ENCODE measurements around the gene LYSMD4.
"Not testable (repeated sequence)": the region's sequence is repeated elsewhere in the genome, so short reads cannot be mapped to it uniquely, and the experiment has no call there.

The LYSMD4 gene

DNA sequence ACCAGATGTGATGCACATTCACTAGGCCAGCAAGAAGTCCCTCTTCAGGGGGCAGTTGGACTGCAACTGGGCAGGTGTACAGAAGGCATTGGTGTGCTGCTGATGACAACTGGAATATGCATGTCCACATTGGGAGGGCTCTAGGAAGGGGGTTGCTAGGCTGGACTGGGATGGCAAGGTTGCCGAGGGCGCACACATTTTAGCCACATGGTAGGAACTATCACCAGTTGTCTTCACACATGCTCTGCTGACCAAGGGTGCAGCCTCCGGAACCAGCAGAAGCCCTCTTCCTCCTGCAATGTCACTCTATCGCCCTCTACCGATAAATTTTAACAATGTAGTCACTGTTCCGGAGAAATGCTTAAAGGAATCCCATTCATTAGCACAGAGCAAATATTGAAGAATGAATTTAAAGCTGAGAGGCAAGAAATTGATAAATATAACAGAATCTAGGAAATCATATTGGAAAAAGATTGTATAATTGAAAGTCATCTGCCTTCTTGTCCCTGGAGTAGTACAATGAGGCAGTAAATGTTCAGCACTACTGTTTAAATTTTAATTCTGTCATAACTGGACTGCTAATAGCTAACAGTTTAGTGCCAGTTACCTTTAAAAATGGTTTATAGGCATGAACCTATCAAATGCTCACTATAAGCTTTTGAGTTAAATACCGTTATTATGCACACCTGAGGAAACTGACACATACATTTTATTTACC, 22.6 kb upstream of the LYSMD4 start:
- Histone ChIP-seq H3K27me3 (no peaks in the 10 kb centered on the region), H3K36me3 (no peaks in the 10 kb centered on the region), H3K4me3 (ENCODE audit: low read depth in 1 of 2, low read length in 1 of 2) (no peak overlapping the region), H3K9me3 (no peaks in the 10 kb centered on the region), H3K27ac (no peak overlapping the region), H3K4me1 (ENCODE audit: control insufficient read depth in 1 of 2, insufficient read depth in 1 of 2, low read depth in 1 of 2, low read length in 1 of 2) (no peaks in the 10 kb centered on the region)
- TF ChIP-seq, protein P1, sequence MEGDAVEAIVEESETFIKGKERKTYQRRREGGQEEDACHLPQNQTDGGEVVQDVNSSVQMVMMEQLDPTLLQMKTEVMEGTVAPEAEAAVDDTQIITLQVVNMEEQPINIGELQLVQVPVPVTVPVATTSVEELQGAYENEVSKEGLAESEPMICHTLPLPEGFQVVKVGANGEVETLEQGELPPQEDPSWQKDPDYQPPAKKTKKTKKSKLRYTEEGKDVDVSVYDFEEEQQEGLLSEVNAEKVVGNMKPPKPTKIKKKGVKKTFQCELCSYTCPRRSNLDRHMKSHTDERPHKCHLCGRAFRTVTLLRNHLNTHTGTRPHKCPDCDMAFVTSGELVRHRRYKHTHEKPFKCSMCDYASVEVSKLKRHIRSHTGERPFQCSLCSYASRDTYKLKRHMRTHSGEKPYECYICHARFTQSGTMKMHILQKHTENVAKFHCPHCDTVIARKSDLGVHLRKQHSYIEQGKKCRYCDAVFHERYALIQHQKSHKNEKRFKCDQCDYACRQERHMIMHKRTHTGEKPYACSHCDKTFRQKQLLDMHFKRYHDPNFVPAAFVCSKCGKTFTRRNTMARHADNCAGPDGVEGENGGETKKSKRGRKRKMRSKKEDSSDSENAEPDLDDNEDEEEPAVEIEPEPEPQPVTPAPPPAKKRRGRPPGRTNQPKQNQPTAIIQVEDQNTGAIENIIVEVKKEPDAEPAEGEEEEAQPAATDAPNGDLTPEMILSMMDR (IDR thresholded peaks at IDR 0.05): peak; percentile 51

DNA sequence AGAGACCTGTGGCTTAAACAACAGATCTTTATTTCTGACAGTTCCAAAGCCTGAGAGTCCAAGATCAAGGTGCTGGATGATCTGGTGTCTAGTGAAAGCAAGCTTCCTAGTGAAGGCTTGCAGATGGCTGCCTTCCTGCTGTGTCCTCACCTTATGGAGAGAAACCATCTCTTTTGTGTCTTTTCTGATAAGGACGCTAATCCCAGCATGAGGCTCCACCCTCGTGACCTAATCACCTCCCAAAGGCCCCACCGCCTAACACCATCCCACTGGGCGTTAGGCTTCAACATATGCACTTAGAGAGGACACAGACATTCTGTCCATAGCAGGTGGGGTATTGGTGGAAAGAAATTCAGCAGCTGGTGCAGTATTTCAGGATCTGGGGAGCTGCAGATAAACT, 19.8 kb upstream of the LYSMD4 start:
- TF ChIP-seq, protein P1 (IDR thresholded peaks at IDR 0.05): no peak
- Histone ChIP-seq H3K27ac (no peak overlapping the region), H3K9me3 (no peaks in the 10 kb centered on the region)

DNA sequence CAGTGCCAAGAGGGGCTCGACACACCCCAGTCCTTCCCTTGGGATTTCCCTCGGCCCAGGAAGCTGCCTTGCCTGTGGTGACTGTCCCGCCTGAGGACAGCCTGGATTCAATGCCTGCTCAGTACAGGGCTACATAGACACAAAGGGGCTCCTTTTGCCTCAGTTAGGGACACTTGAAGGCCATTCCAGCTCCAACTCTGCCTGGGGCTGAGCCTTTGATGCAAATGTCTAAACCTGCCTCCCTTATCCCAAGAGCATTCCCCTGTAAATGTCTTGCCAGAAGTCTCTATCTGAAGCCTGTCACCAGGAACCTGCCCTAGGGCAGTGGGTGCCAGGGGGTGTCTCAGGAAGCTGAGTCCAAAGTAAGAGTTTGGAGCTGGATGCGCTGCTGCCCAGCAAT, 19.3 kb upstream of the LYSMD4 start:
- no peak overlapping the region for H3K27ac ChIP-seq
- H3K4me3 ChIP-seq (ENCODE audit: low read depth in 1 of 2, low read length in 1 of 2): no peak overlapping the region
- TF ChIP-seq, protein P1 (IDR thresholded peaks at IDR 0.05): no peak
- H3K27me3 ChIP-seq: no peaks in the 10 kb centered on the region
- no peaks in the 10 kb centered on the region for H3K9me3 ChIP-seq
- no peaks in the 10 kb centered on the region for H3K36me3 ChIP-seq
- H3K4me1 ChIP-seq (ENCODE audit: control insufficient read depth in 1 of 2, insufficient read depth in 1 of 2, low read depth in 1 of 2, low read length in 1 of 2): no peaks in the 10 kb centered on the region

More for the DNA sequence above, 19.8 kb upstream of the LYSMD4 start:
- Histone ChIP-seq H3K4me3 (ENCODE audit: low read depth in 1 of 2, low read length in 1 of 2) (no peak overlapping the region), H3K27me3 (no peaks in the 10 kb centered on the region), H3K36me3 (no peaks in the 10 kb centered on the region), H3K4me1 (ENCODE audit: control insufficient read depth in 1 of 2, insufficient read depth in 1 of 2, low read depth in 1 of 2, low read length in 1 of 2) (no peaks in the 10 kb centered on the region)

DNA sequence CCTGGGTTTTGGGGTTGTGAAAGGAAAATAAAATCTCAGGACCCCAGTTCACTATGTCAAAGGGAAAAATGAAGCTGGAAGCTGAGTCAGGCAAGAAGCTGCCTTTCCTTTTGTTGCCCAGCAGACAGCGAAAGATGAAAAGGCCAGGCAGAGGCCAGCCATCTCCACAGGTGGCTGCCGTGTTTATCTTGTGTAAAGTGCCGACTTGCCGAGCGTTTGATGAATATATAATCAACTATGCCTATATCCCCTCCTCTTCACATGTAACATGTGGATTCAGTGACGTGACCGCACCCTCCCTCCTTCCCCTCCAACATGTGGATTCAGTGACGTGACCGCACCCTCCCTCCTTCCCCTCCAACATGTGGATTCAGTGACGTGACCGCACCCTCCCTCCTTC, 17.1 kb upstream of the LYSMD4 start:
- H3K9me3 ChIP-seq; H3K4me1 ChIP-seq (ENCODE audit: control insufficient read depth in 1 of 2, insufficient read depth in 1 of 2, low read depth in 1 of 2, low read length in 1 of 2); H3K27me3 ChIP-seq; H3K27ac ChIP-seq; H3K4me3 ChIP-seq (ENCODE audit: low read depth in 1 of 2, low read length in 1 of 2); H3K36me3 ChIP-seq: not testable (repeated sequence)

DNA sequence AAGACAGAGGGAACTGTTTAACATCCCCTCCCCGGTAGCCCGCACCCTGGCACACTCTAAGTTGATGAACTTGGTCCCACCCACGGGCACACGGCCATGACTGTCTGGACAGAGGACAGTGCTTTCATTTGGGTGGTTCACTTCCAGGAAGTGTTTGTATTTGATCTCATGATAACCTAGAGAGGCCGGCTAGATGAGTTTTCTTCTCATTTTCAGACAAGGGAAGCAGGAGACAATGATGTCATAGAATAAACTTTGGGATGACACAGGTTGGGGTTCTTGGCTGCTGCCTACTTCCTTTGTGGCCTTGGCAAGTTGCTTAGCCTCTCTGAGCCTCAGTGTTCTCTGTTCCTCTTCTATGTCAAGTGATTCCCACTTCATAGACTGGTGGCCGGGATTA, 16.1 kb upstream of the LYSMD4 start:
- Histone ChIP-seq H3K4me3 (ENCODE audit: low read depth in 1 of 2, low read length in 1 of 2) (no peak overlapping the region), H3K9me3 (no peaks in the 10 kb centered on the region), H3K27ac (no peak overlapping the region), H3K36me3 (no peaks in the 10 kb centered on the region), H3K27me3 (no peaks in the 10 kb centered on the region), H3K4me1 (ENCODE audit: control insufficient read depth in 1 of 2, insufficient read depth in 1 of 2, low read depth in 1 of 2, low read length in 1 of 2) (no peaks in the 10 kb centered on the region)
- TF ChIP-seq, protein P1 (IDR thresholded peaks at IDR 0.05): no peak

DNA sequence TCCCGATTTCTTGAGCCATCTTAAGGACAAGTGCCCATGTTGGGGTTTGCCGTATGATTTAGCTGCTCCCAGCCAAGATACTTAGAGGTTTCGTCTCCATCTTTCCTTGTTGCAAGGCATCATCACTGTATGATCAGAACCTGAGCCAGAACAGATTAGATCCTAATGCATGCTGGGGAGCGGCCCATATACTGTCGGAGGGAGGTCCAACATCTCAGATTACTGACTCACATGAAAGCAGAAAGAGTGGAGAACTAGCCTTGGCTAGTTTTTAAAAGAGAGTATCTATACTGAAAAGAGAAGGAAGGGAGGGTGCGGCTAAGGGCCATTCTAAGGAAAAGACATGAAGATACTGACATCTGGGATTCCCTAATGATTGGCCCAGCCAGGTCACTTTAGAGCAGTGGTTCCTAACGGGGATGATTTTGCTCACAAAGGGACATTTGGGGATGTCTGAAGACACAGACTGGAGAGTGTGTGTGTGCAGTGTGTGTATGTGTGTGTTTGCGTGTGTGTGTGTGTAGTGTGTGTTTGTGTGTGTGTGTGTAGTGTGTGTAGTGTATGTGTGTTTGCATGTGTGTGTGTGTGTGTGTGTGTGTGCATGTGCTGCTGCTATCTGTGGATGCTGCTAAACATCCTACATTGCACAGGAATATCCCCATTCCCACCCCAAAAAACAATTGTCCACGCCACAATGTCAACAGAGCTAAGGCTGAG, 12.3 kb upstream of the LYSMD4 start:
- H3K9me3 ChIP-seq: no peaks in the 10 kb centered on the region
- no peaks in the 10 kb centered on the region for H3K4me1 ChIP-seq (ENCODE audit: control insufficient read depth in 1 of 2, insufficient read depth in 1 of 2, low read depth in 1 of 2, low read length in 1 of 2)
- no peak overlapping the region for H3K27ac ChIP-seq
- H3K4me3 ChIP-seq (ENCODE audit: low read depth in 1 of 2, low read length in 1 of 2): no peak overlapping the region
- no peaks in the 10 kb centered on the region for H3K36me3 ChIP-seq
- H3K27me3 ChIP-seq: no peaks in the 10 kb centered on the region
- TF ChIP-seq, protein P1 (IDR thresholded peaks at IDR 0.05): no peak
